Esophagus muscularis mucosa (tissue), 3 donors: Measurements from ENCODE around the gene BET1L.

Source experiments
- CTCF ChIP-seq, 3 experiments: fragments of 200-600 bp in 2 of 3; fragments of 450-650 bp in 1 of 3; sonication (generic) in 2 of 3; IDR thresholded peaks; one replicate each; pipeline ENCODE4 v1.5.1; 2017 to 2019; ENCODE audit warnings: antibody characterized with exemption in 3 of 3, mild to moderate bottlenecking in 2 of 3, moderate library complexity in 1 of 3
- POLR2AphosphoS5 ChIP-seq, 2 donors: sonication (generic); formaldehyde crosslinking; IDR thresholded peaks; one replicate each; pipeline ENCODE4 v1.6.1; 2017; ENCODE audit warnings: antibody characterized with exemption in 2 of 2

- no peak for TF ChIP-seq CTCF (IDR thresholded peaks at IDR 0.05)
- TF ChIP-seq POLR2AphosphoS5 (IDR thresholded peaks at IDR 0.05) = no peak
Observed at GRCh38 chr11:250274-250673, 43.1 kb upstream of the BET1L start.
